SU-DHL-6 (cell line): ENCODE data around the gene IDI2.

Experiments used
- H2AFZ ChIP-seq: fragments of 200-600 bp; sonication (generic); 2 replicates; pipeline ENCODE4 v1.6.1; 2014; ENCODE audit warnings: low read depth, mild to moderate bottlenecking, moderate library complexity, mixed read lengths, antibody characterized with exemption, low read length; ENCODE audit not compliant: severe bottlenecking
- H3F3A ChIP-seq: fragments of 200-600 bp; shearing (Covaris generic); 2 replicates; pipeline ENCODE4 v1.6.0; 2016; ENCODE audit warnings: antibody characterized with exemption, mild to moderate bottlenecking; ENCODE audit not compliant: insufficient read depth
- H3K27ac ChIP-seq: fragments of 200-600 bp; sonication (generic); 2 replicates; pipeline ENCODE4 v1.5.1; 2016; ENCODE audit warnings: low read depth, mild to moderate bottlenecking, low read length, moderate library complexity, mixed read lengths
- H3K27me3 ChIP-seq: fragments of 200-600 bp; sonication (generic), shearing (Covaris generic); 2 replicates; pipeline ENCODE4 v1.6.0; 2014; ENCODE audit warnings: mild to moderate bottlenecking, low read length
- H3K36me3 ChIP-seq: fragments of 200-600 bp; sonication (generic); 2 replicates; pipeline ENCODE4 v1.6.1; 2014; ENCODE audit warnings: mild to moderate bottlenecking, low read length, mixed read lengths
- H3K4me2 ChIP-seq: fragments of 300-600, 200-600 bp; shearing (Covaris generic), sonication (generic); 2 replicates; pipeline ENCODE4 v1.6.0; 2014; ENCODE audit warnings: low read length, low read depth, mild to moderate bottlenecking; ENCODE audit not compliant: poor library complexity, severe bottlenecking
- H3K4me3 ChIP-seq: fragments of 200-600 bp; sonication (generic); 2 replicates; pipeline ENCODE4 v1.5.1; 2014; ENCODE audit warnings: antibody characterized with exemption, low read length, mild to moderate bottlenecking, mixed read lengths; ENCODE audit not compliant: insufficient read depth, poor library complexity, severe bottlenecking
- H3K79me2 ChIP-seq: fragments of 200-600 bp; sonication (generic); 2 replicates; pipeline ENCODE4 v1.6.1; 2014; ENCODE audit warnings: mild to moderate bottlenecking, low read length, moderate library complexity; ENCODE audit not compliant: insufficient read depth
- H3K9ac ChIP-seq: fragments of 200-600 bp; sonication (generic); 2 replicates; pipeline ENCODE4 v1.7.0; 2014; ENCODE audit warnings: mild to moderate bottlenecking, low read length
- H3K9me2 ChIP-seq: fragments of 200-600 bp; sonication (generic); replicated peaks from 2 replicates; pipeline ENCODE4 v1.6.1; 2014; ENCODE audit warnings: low read length; ENCODE audit not compliant: insufficient read depth
- H3K9me3 ChIP-seq: fragments of 200-600 bp; sonication (generic); 2 replicates; pipeline ENCODE4 v1.6.1; 2014; ENCODE audit warnings: low read length, mixed read lengths; ENCODE audit not compliant: insufficient read depth
- H4K20me1 ChIP-seq: fragments of 200-600 bp; sonication (generic); 2 replicates; pipeline ENCODE4 v1.6.1; 2014; ENCODE audit warnings: low read depth, mild to moderate bottlenecking, antibody characterized with exemption, low read length, moderate library complexity, mixed read lengths
- CTCF ChIP-seq: fragments of 200-600 bp; sonication (generic); IDR thresholded peaks from one replicate; pipeline ENCODE4 v1.5.1; 2017; ENCODE audit warnings: antibody characterized with exemption, mild to moderate bottlenecking, low read length, moderate library complexity; ENCODE audit not compliant: insufficient read depth, poor library complexity, severe bottlenecking
- EZH2phosphoT487 ChIP-seq: fragments of 200-600 bp; sonication (generic), shearing (Covaris generic); conservative IDR thresholded peaks from 2 replicates; pipeline ENCODE4 v1.6.1; 2018; ENCODE audit warnings: mild to moderate bottlenecking, antibody characterized with exemption, low read length, moderate library complexity, mixed read lengths

Gene IDI2

GRCh38 chr10:1035201-1035600 is 9.5 kb upstream of the IDI2 start:
- H3K4me2 ChIP-seq = no peak overlapping the region
- no peaks in the 10 kb centered on the region for H3K79me2 ChIP-seq
- no peak overlapping the region for H3K9ac ChIP-seq
- TF ChIP-seq CTCF (no peak), EZH2phosphoT487 (no peak)
- H3K9me2 ChIP-seq = no peaks in the 10 kb centered on the region
- no peak overlapping the region for H2AFZ ChIP-seq
- H3K27me3 ChIP-seq = no peaks in the 10 kb centered on the region
- H3K36me3 ChIP-seq = peaks cover 9% of the 10 kb centered on the region
- H3F3A ChIP-seq = peaks cover 24% of the 10 kb centered on the region
- no peaks in the 10 kb centered on the region for H3K9me3 ChIP-seq
- H3K4me3 ChIP-seq = no peak overlapping the region
- H4K20me1 ChIP-seq = 0 out of 2 replicates have a peak, but pooled peaks cover 1% of the 10 kb centered on the region
- H3K27ac ChIP-seq = no peak overlapping the region

- no peak for TF ChIP-seq CTCF
- no peak for TF ChIP-seq EZH2phosphoT487
- Histone ChIP-seq H3F3A (peaks cover 19% of the 10 kb centered on the region), H3K4me2 (no peak overlapping the region), H3K9ac (no peak overlapping the region), H3K27ac (no peak overlapping the region), H3K4me3 (no peak overlapping the region), H3K9me2 (no peaks in the 10 kb centered on the region), H2AFZ (no peak overlapping the region), H3K9me3 (no peaks in the 10 kb centered on the region), H3K79me2 (no peaks in the 10 kb centered on the region), H4K20me1 (no peaks in the 10 kb centered on the region), H3K27me3 (no peaks in the 10 kb centered on the region), H3K36me3 (peaks cover 5% of the 10 kb centered on the region)
Observed at GRCh38 chr10:1034758-1035157, 9.1 kb upstream of the IDI2 start.

GRCh38 chr10:1033601-1034000 is 7.9 kb upstream of the IDI2 start:
- Histone ChIP-seq H3K4me3 (no peak overlapping the region), H3K9ac (no peak overlapping the region), H3K4me2 (no peak overlapping the region), H3K79me2 (no peaks in the 10 kb centered on the region), H3K9me3 (no peaks in the 10 kb centered on the region), H3K27ac (no peak overlapping the region), H3K36me3 (no peaks in the 10 kb centered on the region), H2AFZ (no peak overlapping the region), H3K9me2 (no peaks in the 10 kb centered on the region), H3K27me3 (no peaks in the 10 kb centered on the region), H4K20me1 (no peaks in the 10 kb centered on the region), H3F3A (peaks cover 12% of the 10 kb centered on the region)
- TF ChIP-seq EZH2phosphoT487 (no peak), CTCF (no peak)
